ENCODE results near the gene MET.
"Not testable (repeated sequence)": the region's sequence is repeated elsewhere in the genome, so short reads cannot be mapped to it uniquely, and the experiment has no call there.

Gene MET

GRCh38 chr7:116730097-116731022, 58.4 kb downstream of the MET start:
- no peak for DNase-seq

DNA sequence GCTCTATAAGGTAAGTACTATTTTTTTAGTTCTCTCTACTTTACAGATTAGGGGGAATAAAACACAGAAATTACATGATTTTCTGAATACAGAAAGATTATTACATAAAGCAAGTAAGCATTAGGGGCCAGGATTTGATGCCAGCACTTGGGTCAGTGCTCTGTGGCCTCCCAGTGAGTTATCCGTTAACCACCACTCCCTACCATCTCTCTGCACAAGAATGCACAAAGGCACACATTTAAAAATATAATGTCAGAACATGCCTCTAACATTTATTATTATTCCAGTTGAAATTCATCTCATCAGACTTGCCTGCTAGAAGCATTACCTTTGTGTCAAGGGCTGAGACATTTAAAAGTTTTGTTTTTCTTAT, 59.0 kb downstream of the MET start:
- DNase-seq = no peak

DNA sequence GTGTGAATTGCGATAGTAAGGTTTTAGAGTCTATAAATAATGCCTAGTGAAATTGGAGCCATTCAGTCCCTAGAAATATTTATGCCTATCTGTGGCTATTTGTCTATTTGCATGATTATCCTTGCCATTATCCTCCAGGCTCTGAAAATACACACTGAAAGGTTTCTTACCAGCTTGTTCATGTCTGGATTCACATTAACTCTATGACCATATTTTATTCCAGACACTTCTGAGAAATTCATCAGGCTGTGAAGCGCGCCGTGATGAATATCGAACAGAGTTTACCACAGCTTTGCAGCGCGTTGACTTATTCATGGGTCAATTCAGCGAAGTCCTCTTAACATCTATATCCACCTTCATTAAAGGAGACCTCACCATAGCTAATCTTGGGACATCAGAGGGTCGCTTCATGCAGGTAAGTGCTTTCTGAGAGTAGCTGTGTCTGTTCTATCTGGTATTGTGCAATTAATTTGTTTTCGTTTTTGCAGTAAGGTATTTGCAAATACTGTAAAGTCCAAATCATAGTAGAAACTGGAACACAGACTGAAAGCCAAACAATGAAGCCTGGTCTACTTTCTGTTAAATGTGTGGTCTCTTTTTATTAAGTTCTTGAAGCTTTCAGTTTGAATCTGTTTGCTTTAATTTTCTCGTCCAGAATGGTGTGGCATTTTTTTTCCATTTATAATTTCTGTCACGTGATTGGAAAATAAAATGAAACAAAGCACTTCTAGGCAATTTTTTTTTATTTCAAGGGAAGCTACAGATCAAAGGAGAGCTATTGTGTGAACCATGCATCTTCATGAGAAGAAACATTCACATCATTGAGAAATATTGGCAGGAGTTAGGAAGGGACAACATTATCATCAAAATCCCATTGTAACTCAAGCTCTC, 59.7 kb downstream of the MET start:
- no peak for DNase-seq

DNA sequence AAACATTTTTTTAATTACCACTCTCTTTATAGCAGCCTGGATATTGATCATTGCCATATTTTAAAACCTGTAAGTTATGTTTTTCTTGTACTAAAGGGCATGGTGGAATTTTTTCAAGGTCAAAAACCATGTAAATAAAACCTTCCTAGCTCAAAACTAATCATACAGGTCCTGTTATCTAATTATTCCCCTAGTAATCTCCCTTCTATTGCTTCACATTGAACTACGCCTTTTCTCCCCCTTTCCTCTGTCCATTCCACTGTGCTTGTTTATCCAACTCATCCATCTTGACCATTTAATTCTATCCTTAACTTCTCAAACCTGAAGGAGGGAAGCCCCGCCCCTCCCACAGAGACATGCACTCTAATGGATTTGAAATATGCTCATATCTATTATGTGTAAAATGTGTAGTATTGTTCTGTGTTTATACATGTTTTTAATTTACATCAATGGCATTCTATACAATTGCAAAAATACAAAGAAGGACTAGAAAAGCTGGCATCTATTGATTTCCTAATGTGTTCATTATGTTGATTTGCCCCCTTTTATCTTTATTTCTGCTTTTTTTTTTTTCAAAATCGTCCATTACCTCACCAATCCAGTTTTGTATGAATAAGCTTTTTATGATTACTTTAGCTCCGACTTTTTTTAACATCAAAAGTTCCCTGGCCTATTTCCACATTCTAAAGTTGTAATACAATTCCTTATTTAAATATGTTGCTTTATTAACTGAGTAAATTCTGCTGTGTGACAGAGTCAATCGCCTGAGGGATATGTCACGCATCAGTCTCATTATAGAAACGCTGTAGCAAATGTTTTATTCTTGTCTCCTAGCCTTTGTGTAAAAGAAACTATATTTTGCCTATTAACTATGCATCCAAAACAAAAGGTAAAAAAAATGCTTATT, 61.0 kb downstream of the MET start:
- DNase-seq = no peak

- no peak for DNase-seq
Measured at GRCh38 chr7:116733924-116734580, 62.1 kb downstream of the MET start.

DNA sequence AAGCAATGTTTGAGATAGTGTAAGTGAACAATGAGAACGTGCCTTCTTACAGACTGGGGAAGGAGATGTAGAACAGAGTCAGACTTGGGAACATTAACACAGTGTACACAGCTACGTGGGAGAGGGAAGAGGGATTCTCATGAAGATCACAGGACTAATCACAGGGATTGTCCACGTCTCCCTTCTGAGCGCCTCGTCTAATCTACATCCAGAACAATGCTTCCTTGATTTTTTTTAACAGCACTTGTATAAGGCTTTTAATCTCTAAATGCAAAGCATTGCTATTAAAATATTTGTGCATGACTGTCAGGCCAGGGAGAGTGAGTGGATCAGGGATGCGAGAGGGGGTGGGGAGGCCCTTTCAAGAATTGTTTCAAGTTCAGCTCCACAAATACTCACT, 62.7 kb downstream of the MET start:
- no peak for DNase-seq

GRCh38 chr7:116736927-116737715, 65.1 kb downstream of the MET start:
- no peak for DNase-seq

- DNase-seq = no peak
Measured at GRCh38 chr7:116738378-116738777, 66.4 kb downstream of the MET start.

DNA sequence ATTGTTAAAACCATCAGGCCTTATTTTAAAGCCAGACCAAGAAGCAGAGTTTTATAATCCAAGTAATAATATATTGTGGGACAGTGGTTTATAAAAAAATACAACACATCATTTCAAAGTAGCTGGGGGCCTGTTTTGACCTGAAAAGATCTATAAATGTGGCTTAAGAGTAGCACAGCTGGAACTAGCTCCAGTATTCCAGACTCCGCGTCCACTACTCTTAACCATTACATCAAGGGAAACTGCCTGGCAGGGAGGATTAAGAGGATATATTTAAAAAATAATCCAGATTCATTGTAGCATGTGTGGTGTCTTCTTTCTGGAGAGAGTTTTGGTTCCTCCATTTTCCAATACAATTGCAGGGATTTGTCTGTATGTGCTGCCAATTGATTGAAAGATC, 67.3 kb downstream of the MET start:
- DNase-seq = no peak

DNA sequence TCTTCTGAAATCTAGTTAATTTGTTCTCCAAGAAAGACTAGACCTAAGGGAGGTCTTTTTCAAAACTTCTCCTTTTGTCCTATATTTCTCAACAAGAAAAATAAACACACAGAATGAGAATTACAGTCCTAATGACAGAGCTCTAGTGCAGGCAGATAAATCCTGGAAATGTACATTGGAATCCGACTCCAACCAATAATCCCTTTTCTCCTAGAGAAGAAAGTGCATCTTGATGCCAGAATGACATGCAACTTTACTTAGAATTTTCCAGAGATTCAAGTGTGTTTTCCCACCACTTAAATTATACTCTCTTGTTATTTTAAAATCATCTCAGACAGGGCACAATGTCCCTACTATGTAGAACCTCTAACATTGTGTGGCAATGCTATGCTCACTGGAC, 68.2 kb downstream of the MET start:
- DNase-seq = no peak

DNA sequence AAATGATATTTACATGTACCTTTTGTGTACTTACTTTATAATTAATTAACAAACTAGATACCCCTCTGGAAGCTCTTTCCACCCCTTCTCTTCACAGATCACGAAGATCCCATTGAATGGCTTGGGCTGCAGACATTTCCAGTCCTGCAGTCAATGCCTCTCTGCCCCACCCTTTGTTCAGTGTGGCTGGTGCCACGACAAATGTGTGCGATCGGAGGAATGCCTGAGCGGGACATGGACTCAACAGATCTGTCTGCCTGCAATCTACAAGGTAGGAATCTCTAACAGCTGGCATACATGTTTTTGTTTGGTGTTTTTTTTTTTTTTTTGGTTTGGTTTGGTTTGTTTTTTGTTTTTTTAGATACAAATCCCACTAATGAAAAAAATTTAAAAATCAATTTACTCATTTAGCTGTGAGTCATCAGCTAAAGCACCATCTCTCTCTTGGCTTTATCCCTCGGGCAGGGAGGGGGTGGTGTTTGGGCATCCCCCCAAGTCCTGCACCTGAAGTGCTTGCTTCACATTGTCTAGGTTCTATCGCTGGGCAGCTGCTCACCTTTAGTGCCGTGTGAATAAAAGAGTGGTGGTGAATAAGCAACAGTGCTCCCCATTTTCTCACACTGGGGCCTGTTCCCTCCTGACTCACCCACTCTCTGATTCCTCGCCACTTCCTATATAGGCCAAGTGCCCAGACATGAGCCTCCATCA, 68.9 kb downstream of the MET start:
- no peak for DNase-seq

DNA sequence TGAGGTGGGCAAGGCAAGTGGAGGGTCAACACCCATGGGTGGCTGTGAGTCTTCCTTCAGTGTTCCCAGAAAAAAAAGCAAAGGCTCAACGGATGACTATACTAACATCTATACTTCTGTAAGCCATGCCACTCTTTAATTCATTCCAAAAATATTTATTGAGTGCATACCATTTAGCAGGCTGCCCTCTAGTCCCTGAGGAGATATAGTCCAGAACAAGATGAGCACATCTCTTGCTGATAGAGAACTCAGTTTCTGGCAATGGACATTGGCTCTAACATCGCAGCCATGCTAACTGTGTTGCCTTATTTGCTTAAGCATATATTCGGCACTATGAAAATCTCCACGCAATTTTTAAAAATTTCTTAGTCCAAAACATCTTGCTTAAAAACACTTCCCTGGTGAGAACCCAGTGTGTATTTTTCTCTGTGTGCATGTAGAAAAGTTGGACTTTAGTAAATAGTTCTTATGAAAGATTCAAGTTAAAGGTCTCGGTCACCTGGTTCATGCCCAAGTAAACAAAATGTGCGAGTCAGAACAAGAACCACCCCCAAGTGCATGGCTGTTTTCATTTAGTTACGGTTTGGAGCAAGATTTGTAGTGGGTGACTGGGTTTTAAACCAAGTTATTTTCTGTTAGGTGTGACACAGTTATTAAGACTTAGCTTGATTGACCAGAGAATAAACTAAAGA, 69.8 kb downstream of the MET start:
- no peak for DNase-seq

GRCh38 chr7:116742641-116743040, 70.6 kb downstream of the MET start:
- no peak for DNase-seq

DNA sequence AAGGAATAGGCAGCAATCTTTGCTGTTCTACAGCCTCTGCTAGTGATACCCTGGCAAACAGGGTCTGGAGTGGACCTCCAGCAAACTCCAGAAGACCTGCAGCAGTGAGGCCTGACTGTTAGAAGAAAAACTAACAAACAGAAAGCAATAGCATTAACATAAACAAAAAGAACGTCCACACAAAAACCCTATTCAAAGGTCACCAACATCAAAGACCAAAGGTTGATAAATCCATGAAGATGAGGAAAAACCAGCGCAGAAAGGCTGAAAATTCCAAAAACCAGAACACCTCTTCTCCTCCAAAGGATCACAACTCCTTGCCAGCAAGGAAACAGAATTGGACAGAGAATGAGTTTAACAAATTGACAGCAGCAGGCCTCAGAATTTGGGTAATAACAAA, 71.8 kb downstream of the MET start:
- DNase-seq = not testable (repeated sequence)

DNA sequence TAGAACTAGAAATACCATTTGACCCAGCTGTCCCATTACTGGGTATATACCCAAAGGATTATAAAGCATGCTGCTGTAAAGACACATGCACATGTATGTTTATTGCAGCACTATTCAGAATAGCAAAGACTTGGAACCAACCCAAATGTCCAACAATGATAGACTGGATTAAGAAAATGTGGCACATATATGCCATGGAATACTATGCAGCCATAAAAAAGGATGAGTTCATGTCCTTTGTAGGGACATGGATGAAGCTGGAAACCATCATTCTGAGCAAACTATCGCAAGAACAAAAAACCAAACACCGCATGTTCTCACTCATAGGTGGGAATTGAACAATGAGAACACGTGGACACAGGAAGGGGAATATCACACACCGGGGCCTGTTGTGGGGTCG, 74.4 kb downstream of the MET start:
- not testable (repeated sequence) for DNase-seq

DNA sequence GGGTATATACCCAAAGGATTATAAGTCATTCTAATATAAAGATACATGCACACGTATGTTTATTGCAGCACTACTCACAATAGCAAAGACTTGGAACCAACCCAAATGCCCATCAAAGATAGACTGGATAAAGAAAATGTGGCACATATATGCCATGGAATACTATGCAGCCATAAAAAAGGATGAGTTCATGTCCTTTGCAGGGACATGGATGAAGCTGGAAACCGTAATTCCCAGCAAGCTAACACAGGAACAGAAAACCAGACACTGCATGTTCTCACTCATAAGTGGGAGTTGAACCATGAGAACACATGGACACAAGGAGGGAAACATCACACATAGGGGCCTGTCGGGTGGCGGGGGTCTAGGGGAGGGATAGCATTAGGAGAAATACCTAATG, 79.1 kb downstream of the MET start:
- DNase-seq = not testable (repeated sequence)

GRCh38 chr7:116752305-116753074, 80.5 kb downstream of the MET start:
- DNase-seq = no peak

GRCh38 chr7:116753130-116753529, 81.1 kb downstream of the MET start:
- no peak for DNase-seq

GRCh38 chr7:116754186-116754585, 82.2 kb downstream of the MET start:
- no peak for DNase-seq

Measured in stimulated activated CD4-positive, alpha-beta T cell treated with anti-CD3 and anti-CD28 coated beads, Interleukin-2, amount 100 ng/mL, for 48 hours (primary cell).